ACC112 (cell line): ENCODE measurements around the gene PFKL.
A peak's percentile ranks its signal among the peaks of the same experiment; 100 is the strongest.
"Not testable (repeated sequence)": the region's sequence is repeated elsewhere in the genome, so short reads cannot be mapped to it uniquely, and the experiment has no call there.

Source experiments
- H2AFZ ChIP-seq: fragments of 200-600 bp; sonication (generic); one replicate; pipeline ENCODE4 v1.6.0; 2017; ENCODE audit warnings: antibody characterized with exemption, low read length; ENCODE audit not compliant: unreplicated experiment
- H3K27ac ChIP-seq: fragments of 200-600 bp; sonication (generic); 2 replicates; pipeline ENCODE4 v1.5.1; 2014; ENCODE audit warnings: low read depth, mild to moderate bottlenecking, antibody characterized with exemption, low read length, moderate library complexity
- H3K27me3 ChIP-seq: fragments of 200-600 bp; sonication (generic); 2 replicates; pipeline ENCODE4 v1.6.1; 2014; ENCODE audit warnings: mild to moderate bottlenecking, antibody characterized with exemption, low read length, moderate library complexity, mixed read lengths; ENCODE audit not compliant: insufficient read depth
- H3K36me3 ChIP-seq: fragments of 200-600 bp; sonication (generic); 2 replicates; pipeline ENCODE4 v1.6.1; 2016; ENCODE audit warnings: mild to moderate bottlenecking, antibody characterized with exemption, low read length, moderate library complexity, mixed read lengths; ENCODE audit not compliant: insufficient read depth
- H3K4me1 ChIP-seq: fragments of 200-600 bp; sonication (generic); one replicate; pipeline ENCODE4 v1.6.1; 2016; ENCODE audit warnings: low read length, mixed read lengths; ENCODE audit not compliant: insufficient read depth, unreplicated experiment, control insufficient read depth
- H3K4me3 ChIP-seq: fragments of 200-600 bp; sonication (generic); 2 replicates; pipeline ENCODE4 v1.5.1; 2014; ENCODE audit warnings: mild to moderate bottlenecking, low read depth, low read length
- H3K79me2 ChIP-seq: fragments of 200-600 bp; sonication (generic); one replicate; pipeline ENCODE4 v1.6.0; 2016; ENCODE audit warnings: low read length; ENCODE audit not compliant: control insufficient read depth, unreplicated experiment, insufficient read depth

The PFKL gene

DNA sequence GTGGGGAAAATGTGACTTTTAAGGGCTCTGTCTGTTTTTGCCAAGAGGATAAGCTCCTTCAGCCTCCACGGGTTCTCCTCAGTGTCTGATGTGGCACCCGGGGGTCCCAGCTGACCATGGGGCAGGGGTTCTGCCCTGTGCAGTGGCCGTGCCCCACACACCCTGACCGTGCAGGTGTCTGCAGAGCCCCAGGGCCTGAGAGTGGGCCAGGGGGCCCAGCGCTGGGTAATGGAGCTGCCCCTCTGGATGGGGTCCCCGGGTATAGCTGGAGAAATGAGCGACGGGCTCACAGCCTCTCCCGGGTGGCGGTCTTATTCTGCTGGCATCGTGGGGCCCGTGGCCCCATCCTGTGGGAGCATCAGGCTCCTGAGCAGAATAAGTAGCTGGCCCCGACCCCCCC lies 2.9 kb upstream of the PFKL start:
- Histone ChIP-seq H2AFZ (no peak overlapping the region), H3K27ac (no peak overlapping the region), H3K4me1 (peaks cover 11% of the 10 kb centered on the region), H3K79me2 (peaks cover 17% of the 10 kb centered on the region), H3K4me3 (no peak overlapping the region), H3K36me3 (no peaks in the 10 kb centered on the region), H3K27me3 (no peaks in the 10 kb centered on the region)

- H3K27me3 ChIP-seq, result no peaks in the 10 kb centered on the region
- H3K4me3 ChIP-seq, result no peak overlapping the region
- peaks cover 24% of the 10 kb centered on the region for H3K79me2 ChIP-seq
- peaks cover 11% of the 10 kb centered on the region for H3K4me1 ChIP-seq
- H3K36me3 ChIP-seq, result no peaks in the 10 kb centered on the region
- H3K27ac ChIP-seq, result peak overlapping the region; percentile 28; the same call in 1 of the 2 replicates
- H2AFZ ChIP-seq, result no peak overlapping the region
Measured at GRCh38 chr21:44297525-44298290, 2.1 kb upstream of the PFKL start.

- H3K27me3 ChIP-seq, result no peaks in the 10 kb centered on the region
- peaks cover 11% of the 10 kb centered on the region for H3K4me1 ChIP-seq
- peak overlapping the region; percentile 28; the same call in 1 of the 2 replicates for H3K27ac ChIP-seq
Measured at GRCh38 chr21:44298301-44298700, 1.6 kb upstream of the PFKL start.

DNA sequence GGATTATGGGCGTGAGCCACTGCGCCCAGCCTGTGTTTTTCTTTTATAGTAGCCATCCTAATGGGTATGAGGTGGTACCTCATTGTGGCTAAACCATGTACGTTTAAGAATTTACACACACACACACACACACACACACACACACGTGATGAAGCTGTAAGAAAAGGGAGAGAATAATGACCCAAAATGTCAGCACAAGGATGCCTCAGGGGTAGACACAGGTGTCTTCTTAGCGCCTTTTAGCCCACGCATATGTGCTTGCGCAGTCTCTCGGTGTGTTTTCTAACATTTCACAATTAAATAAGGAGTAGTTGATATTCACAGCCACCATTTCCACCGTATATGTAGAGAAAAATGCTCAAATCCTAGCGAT lies 782 bp upstream of the PFKL start:
- Histone ChIP-seq H3K79me2 (peaks cover 32% of the 10 kb centered on the region), H2AFZ (peak overlapping the region; percentile 77), H3K4me1 (peaks cover 11% of the 10 kb centered on the region)

More at GRCh38 chr21:44298301-44298700, 1.6 kb upstream of the PFKL start:
- Histone ChIP-seq H2AFZ (no peak overlapping the region), H3K79me2 (peaks cover 24% of the 10 kb centered on the region), H3K36me3 (no peaks in the 10 kb centered on the region), H3K4me3 (no peak overlapping the region)

DNA sequence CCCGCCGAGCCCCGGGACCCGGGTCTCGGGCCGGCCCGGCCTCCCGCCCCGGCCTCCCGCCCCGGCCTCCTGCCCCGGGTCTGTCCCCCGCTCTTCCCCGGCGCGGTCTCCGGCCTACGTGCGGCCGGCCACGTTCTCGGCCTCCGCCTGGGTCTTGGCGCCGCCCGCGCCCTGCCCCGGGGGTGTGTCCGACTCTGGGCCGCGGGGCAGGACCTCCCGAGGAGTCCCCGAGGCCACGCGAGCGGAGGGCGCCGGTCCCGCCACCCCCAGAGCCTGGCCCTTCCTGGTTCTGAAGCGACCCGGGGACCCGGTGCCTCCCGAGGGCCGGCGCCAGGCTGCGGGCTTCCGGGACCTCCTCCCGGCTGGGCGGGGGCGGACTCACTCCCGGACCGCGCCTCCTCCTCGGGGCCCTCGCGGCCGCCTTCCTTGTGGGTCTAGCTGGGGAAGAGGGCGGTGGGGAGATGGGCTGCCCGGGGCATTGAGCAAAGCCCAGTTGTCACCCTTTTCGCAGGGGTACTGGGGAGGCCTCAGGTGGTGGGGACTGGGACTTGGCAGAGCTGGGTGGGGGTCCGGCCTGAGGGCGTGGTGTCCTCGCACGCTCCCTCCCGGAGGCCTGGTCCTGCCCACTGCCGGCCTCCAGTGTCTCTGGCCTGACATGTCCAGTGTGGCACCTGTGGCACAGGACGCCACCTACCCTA lies 558 bp downstream of the PFKL start:
- peaks cover 44% of the 10 kb centered on the region for H3K79me2 ChIP-seq
- peak overlapping the region; percentile 85 for H3K4me3 ChIP-seq
- H2AFZ ChIP-seq, result no peak overlapping the region
- H3K27ac ChIP-seq, result peak overlapping the region; percentile 51
- peaks cover 4% of the 10 kb centered on the region for H3K4me1 ChIP-seq
- no peaks in the 10 kb centered on the region for H3K36me3 ChIP-seq
- no peaks in the 10 kb centered on the region for H3K27me3 ChIP-seq

More for the DNA sequence above, 782 bp upstream of the PFKL start:
- Histone ChIP-seq H3K4me3 (peak overlapping the region; percentile 85), H3K36me3 (no peaks in the 10 kb centered on the region), H3K27ac (peak overlapping the region; percentile 58), H3K27me3 (no peaks in the 10 kb centered on the region)

- no peak overlapping the region for H3K27ac ChIP-seq
- H3K36me3 ChIP-seq, result no peaks in the 10 kb centered on the region
- H3K79me2 ChIP-seq, result peaks cover 49% of the 10 kb centered on the region
- H3K4me1 ChIP-seq, result peaks cover 4% of the 10 kb centered on the region
- H3K4me3 ChIP-seq, result peak overlapping the region; percentile 85
- no peaks in the 10 kb centered on the region for H3K27me3 ChIP-seq
- H2AFZ ChIP-seq, result no peak overlapping the region
Measured at GRCh38 chr21:44301141-44301540, 1.3 kb downstream of the PFKL start.

DNA sequence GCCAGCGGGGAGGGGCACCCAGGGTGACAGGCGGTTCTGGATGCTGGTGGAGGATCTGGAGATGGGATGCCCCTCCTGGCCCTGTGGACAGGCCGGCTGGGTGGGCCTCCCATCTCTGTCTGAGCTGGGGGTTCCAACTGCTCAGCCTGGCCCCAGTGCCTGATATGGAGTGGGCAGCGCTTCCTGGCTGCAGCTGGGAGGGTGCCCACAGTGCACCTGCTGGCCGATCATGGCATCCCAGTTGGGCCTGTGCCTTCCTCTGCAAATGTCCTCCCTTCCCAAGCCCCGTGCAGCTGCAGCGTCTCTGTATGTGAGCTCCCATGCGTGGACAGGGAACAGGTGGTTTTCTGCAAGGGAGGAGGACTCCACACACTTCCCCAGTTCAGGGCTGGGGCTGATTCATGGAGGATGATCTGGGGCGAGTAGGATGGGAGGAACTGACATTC lies 2.1 kb downstream of the PFKL start:
- no peaks in the 10 kb centered on the region for H3K36me3 ChIP-seq
- peaks cover 49% of the 10 kb centered on the region for H3K79me2 ChIP-seq
- peaks cover 4% of the 10 kb centered on the region for H3K4me1 ChIP-seq
- H3K27me3 ChIP-seq, result no peaks in the 10 kb centered on the region
- no peak overlapping the region for H3K27ac ChIP-seq
- H2AFZ ChIP-seq, result no peak overlapping the region
- peak overlapping the region; percentile 85; the same call in 1 of the 2 replicates for H3K4me3 ChIP-seq

GRCh38 chr21:44302573-44303401 lies 2.9 kb downstream of the PFKL start:
- not testable (repeated sequence) for H3K36me3 ChIP-seq, H3K4me1 ChIP-seq, H3K4me3 ChIP-seq, H3K27me3 ChIP-seq, H2AFZ ChIP-seq, H3K27ac ChIP-seq
- peaks cover 49% of the 10 kb centered on the region for H3K79me2 ChIP-seq

DNA sequence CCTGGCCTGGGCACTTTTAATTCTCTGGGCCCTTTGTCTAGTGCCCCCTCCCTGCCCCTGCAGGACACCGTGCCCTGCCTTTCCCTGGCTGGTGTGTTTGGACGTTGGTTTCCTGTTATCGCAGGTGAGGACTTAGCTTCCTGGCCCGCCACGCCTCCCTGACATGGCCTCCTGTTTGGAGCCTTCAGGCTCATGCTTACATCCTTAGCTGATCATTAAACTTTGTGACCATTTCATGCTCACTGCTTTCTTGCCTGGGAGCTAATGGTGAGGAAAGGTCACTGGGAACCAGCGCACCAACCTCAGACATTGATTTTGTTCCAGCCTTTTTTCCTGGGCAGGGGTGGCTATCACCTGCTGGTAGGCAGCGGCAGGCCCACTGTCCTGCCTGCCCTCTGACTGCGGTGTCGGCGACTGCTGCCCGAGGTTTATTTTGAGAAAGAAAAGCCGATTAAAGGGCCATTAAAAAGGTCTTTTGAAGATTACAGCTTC lies 3.7 kb downstream of the PFKL start:
- peaks cover 49% of the 10 kb centered on the region for H3K79me2 ChIP-seq
- no peak overlapping the region for H2AFZ ChIP-seq
- H3K4me3 ChIP-seq, result no peak overlapping the region
- H3K4me1 ChIP-seq, result peaks cover 4% of the 10 kb centered on the region
- no peak overlapping the region for H3K27ac ChIP-seq
- no peaks in the 10 kb centered on the region for H3K27me3 ChIP-seq
- no peaks in the 10 kb centered on the region for H3K36me3 ChIP-seq

GRCh38 chr21:44304011-44304616 lies 4.3 kb downstream of the PFKL start:
- no peaks in the 10 kb centered on the region for H3K36me3 ChIP-seq
- H3K79me2 ChIP-seq, result peaks cover 49% of the 10 kb centered on the region
- peaks cover 3% of the 10 kb centered on the region for H3K4me1 ChIP-seq
- H3K27ac ChIP-seq, result no peak overlapping the region
- H3K27me3 ChIP-seq, result no peaks in the 10 kb centered on the region
- H2AFZ ChIP-seq, result no peak overlapping the region
- H3K4me3 ChIP-seq, result no peak overlapping the region
